Measurements from ENCODE around the gene DOK7. TPM values are rescaled to one million over a fixed set of nuclear protein-coding genes. Genes with fewer than 3 reads are reported as not detected.

Gene DOK7
- total and polyA plus RNA-seq, 2 of the 4 experiments (the other 2 are of a cell fraction), result not detected

- Histone ChIP-seq H3K23ac (ENCODE audit: low read depth, low read length) (no peak overlapping the region), H3K79me1 (ENCODE audit: low read depth in 1 of 2, low read length in 2 of 2) (peaks cover 15 to 30% of the 10 kb centered on the region in 2 experiments; a peak in 3 of 4 replicates), H2AFZ (replicated peaks; ENCODE audit: low read length, poor library complexity) (no peak overlapping the region), H3K36me3 (ENCODE audit: control insufficient read depth, insufficient read depth, low read length) (peaks cover 6% of the 10 kb centered on the region; the same call in 1 of the 2 replicates), H2BK15ac (ENCODE audit: low read depth, low read length) (no peak overlapping the region), H3K4me3 (ENCODE audit: insufficient read depth, low read depth, low read length) (no peak overlapping the region), H2BK120ac (ENCODE audit: low read depth, low read length) (no peak overlapping the region), H2AK9ac (replicated peaks; ENCODE audit: low read depth, low read length, poor library complexity) (no peak overlapping the region), H3K4me1 (ENCODE audit: control insufficient read depth, insufficient read depth, low read length) (peaks cover 10% of the 10 kb centered on the region), H3K4me2 (ENCODE audit: low read depth, low read length) (no peak overlapping the region), H2AK5ac (ENCODE audit: low read depth, low read length) (no peak overlapping the region), H4K5ac (ENCODE audit: low read depth, low read length) (no peak overlapping the region), H4K8ac (ENCODE audit: low read depth in 2 of 2, low read length in 2 of 2) (no peak overlapping the region), H2BK20ac (ENCODE audit: low read depth, low read length) (no peak overlapping the region), H3K9ac (ENCODE audit: low read depth, low read length) (no peak overlapping the region), H2BK5ac (ENCODE audit: low read depth, low read length, poor library complexity, severe bottlenecking) (no peak overlapping the region), H3K27ac (ENCODE audit: insufficient read depth, low read length) (no peak overlapping the region), H4K91ac (ENCODE audit: insufficient read depth, low read depth, low read length) (no peak overlapping the region), H3K56ac (ENCODE audit: extremely low read depth, insufficient read depth, low read length) (no peak overlapping the region), H3K18ac (ENCODE audit: low read depth, low read length) (no peak overlapping the region), H3K9me3 (ENCODE audit: control insufficient read depth, insufficient read depth, low read length) (0 out of 2 replicates have a peak, but pooled peaks cover 2% of the 10 kb centered on the region), H3K9me1 (ENCODE audit: insufficient read depth, low read length) (no peaks in the 10 kb centered on the region), H3K14ac (replicated peaks; ENCODE audit: low read depth, low read length) (no peak overlapping the region), H4K20me1 (ENCODE audit: insufficient read depth, low read length) (peaks cover 20% of the 10 kb centered on the region), H3K4ac (ENCODE audit: low read depth, low read length) (no peak overlapping the region), H3K27me3 (ENCODE audit: control insufficient read depth, insufficient read depth, low read length) (peaks cover 5% of the 10 kb centered on the region; the same call in 1 of the 2 replicates)
- DNase-seq (no peak), ATAC-seq (ENCODE audit: low read depth) (no peak)
- no CpG with 5 or more reads among the region's 7 CpGs for WGBS, 2 experiments (ENCODE audit: extremely low coverage in 2 of 2, insufficient read length in 1 of 2)
- ChIA-PET CTCF (no interaction called here), POLR2A (ENCODE audit: unreplicated experiment) (no interaction called here)
- in situ Hi-C loops (cut with MboI; ENCODE audit: low sequenced_read_pairs), result no loop called here
- BruUV-seq (replicated peaks), result no TSS peak
- dilution Hi-C loops (cut with HindIII; ENCODE audit: low sequenced_read_pairs, unreplicated experiment), result no loop called here
- intact Hi-C loops (cut with micrococcal nuclease), result no loop called here
- TF ChIP-seq POLR2A (IDR thresholded peaks at IDR 0.05; ENCODE audit: low read depth, low read length) (no peak), RFX5 (IDR thresholded peaks at IDR 0.05; ENCODE audit: low read depth, low read length) (no peak), RAD21 (IDR thresholded peaks at IDR 0.05; ENCODE audit: low read length) (no peak), ELK1 (IDR thresholded peaks at IDR 0.05; ENCODE audit: borderline replicate concordance, low read depth, low read length) (no peak), NFE2L2 (IDR thresholded peaks at IDR 0.05; ENCODE audit: low read depth, low read length) (no peak), CEBPB (IDR thresholded peaks at IDR 0.05; ENCODE audit: low read depth, low read length) (no peak), MAZ (IDR thresholded peaks at IDR 0.05; ENCODE audit: borderline replicate concordance, low read depth, low read length) (no peak), SMC3 (IDR thresholded peaks at IDR 0.05; ENCODE audit: low read depth, low read length) (no peak), BHLHE40 (IDR thresholded peaks at IDR 0.05; ENCODE audit: low read depth, low read length) (no peak), CHD1 (IDR thresholded peaks at IDR 0.05; ENCODE audit: low read depth, low read length) (no peak), FOS (IDR thresholded peaks at IDR 0.05; ENCODE audit: low read depth, low read length) (no peak), RCOR1 (IDR thresholded peaks at IDR 0.05; ENCODE audit: insufficient replicate concordance, low read length) (no peak), MXI1 (IDR thresholded peaks at IDR 0.05; ENCODE audit: borderline replicate concordance, low read depth, low read length) (no peak), MAFK (IDR thresholded peaks at IDR 0.05; ENCODE audit: low read depth, low read length) (no peak)
- TF ChIP-seq, protein P1, sequence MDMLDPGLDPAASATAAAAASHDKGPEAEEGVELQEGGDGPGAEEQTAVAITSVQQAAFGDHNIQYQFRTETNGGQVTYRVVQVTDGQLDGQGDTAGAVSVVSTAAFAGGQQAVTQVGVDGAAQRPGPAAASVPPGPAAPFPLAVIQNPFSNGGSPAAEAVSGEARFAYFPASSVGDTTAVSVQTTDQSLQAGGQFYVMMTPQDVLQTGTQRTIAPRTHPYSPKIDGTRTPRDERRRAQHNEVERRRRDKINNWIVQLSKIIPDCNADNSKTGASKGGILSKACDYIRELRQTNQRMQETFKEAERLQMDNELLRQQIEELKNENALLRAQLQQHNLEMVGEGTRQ (IDR thresholded peaks at IDR 0.05; ENCODE audit: low read depth, low read length), result no peak
- TF ChIP-seq, protein P2, sequence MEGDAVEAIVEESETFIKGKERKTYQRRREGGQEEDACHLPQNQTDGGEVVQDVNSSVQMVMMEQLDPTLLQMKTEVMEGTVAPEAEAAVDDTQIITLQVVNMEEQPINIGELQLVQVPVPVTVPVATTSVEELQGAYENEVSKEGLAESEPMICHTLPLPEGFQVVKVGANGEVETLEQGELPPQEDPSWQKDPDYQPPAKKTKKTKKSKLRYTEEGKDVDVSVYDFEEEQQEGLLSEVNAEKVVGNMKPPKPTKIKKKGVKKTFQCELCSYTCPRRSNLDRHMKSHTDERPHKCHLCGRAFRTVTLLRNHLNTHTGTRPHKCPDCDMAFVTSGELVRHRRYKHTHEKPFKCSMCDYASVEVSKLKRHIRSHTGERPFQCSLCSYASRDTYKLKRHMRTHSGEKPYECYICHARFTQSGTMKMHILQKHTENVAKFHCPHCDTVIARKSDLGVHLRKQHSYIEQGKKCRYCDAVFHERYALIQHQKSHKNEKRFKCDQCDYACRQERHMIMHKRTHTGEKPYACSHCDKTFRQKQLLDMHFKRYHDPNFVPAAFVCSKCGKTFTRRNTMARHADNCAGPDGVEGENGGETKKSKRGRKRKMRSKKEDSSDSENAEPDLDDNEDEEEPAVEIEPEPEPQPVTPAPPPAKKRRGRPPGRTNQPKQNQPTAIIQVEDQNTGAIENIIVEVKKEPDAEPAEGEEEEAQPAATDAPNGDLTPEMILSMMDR (conservative IDR thresholded peaks at IDR 0.05; ENCODE audit: low read depth, low read length), result no peak
Observed at GRCh38 chr4:3533423-3533820, 70.3 kb downstream of the DOK7 start.
